Measurements from ENCODE around the gene NHLRC3. TPM values are rescaled to one million over a fixed set of nuclear protein-coding genes. Genes with fewer than 3 reads are reported as not detected.
"Not testable (repeated sequence)": the region's sequence is repeated elsewhere in the genome, so short reads cannot be mapped to it uniquely, and the experiment has no call there.

NHLRC3 gene
- total RNA-seq = 10 to 100 TPM; 31.0 to 46.4 (median 38.5) TPM

- intact Hi-C loops (cut with DNase I) = no loop called here
- Histone ChIP-seq H3K4me1 (peaks cover 15 to 33% of the 10 kb centered on the region in 2 donors), H3K36me3 (no peaks in the 10 kb centered on the region)
These were observed at the start of gene NHLRC3, which contains the start of gene PROSER1 for GRCh38 chr13:39037880-39038568. TSS of gene NHLRC3 (plus strand) at chr13:39038456. CDS start at chr13:39038640, 184 bp downstream. TSS of gene PROSER1 (minus strand) at chr13:39038089. CDS start at chr13:39037242, 847 bp downstream.

GRCh38 chr13:38990693-38991092, 47.6 kb upstream of the NHLRC3 start, which contains the start of gene STOML3:
TSS of gene STOML3 (minus strand) at chr13:38990831. CDS start at chr13:38990721, 110 bp downstream.
- no peak within 1 kb of the TSS for H3K4me3 ChIP-seq (replicated peaks in 1 of 3)

More at GRCh38 chr13:39037880-39038568, at the start of gene NHLRC3, which contains the start of gene PROSER1:
- no peaks in the 10 kb centered on the region for H3K27me3 ChIP-seq
- peak within 1 kb of the TSS; percentile 71 to 99 (median 82) for H3K4me3 ChIP-seq (replicated peaks in 1 of 3)
- no peaks in the 10 kb centered on the region for H3K9me3 ChIP-seq
- peak; percentile 95 to 96 for DNase-seq
- H3K27ac ChIP-seq = peak within 1 kb of the TSS; percentile 55 to 72 (median 67)
- WGBS, 2 donors = 0% methylated on average over 30 to 35 of the region's 41 CpGs
- TF ChIP-seq POLR2A (IDR thresholded peaks at IDR 0.05) (peak in 1 of 2 donors; percentile 49), CTCF (IDR thresholded peaks at IDR 0.05) (peak in 1 of 6 experiments; percentile 34)

GRCh38 chr13:38993381-38993780, 44.9 kb upstream of the NHLRC3 start:
- Histone ChIP-seq H3K27ac (no peak overlapping the region), H3K4me1 (no peaks in the 10 kb centered on the region), H3K36me3 (no peaks in the 10 kb centered on the region), H3K4me3 (replicated peaks in 1 of 3) (no peak overlapping the region), H3K27me3 (no peaks in the 10 kb centered on the region), H3K9me3 (no peaks in the 10 kb centered on the region)
- intact Hi-C loops (cut with DNase I) = no loop called here
- TF ChIP-seq CTCF (IDR thresholded peaks at IDR 0.05) (no peak), POLR2A (IDR thresholded peaks at IDR 0.05) (no peak)
- WGBS, 2 donors = 66 to 74% methylated on average over 4 of the region's 4 CpGs
- DNase-seq = no peak

More at GRCh38 chr13:38990693-38991092, 47.6 kb upstream of the NHLRC3 start, which contains the start of gene STOML3:
- no peak within 1 kb of the TSS for H3K27ac ChIP-seq
- H3K9me3 ChIP-seq = no peaks in the 10 kb centered on the region
- DNase-seq = no peak
- H3K4me1 ChIP-seq = no peaks in the 10 kb centered on the region
- no peak for TF ChIP-seq POLR2A (IDR thresholded peaks at IDR 0.05)
- TF ChIP-seq CTCF (IDR thresholded peaks at IDR 0.05) = no peak
- H3K36me3 ChIP-seq = no peaks in the 10 kb centered on the region
- intact Hi-C loops (cut with DNase I) = no loop called here
- no peaks in the 10 kb centered on the region for H3K27me3 ChIP-seq

GRCh38 chr13:38998739-38999138, 39.5 kb upstream of the NHLRC3 start:
- Histone ChIP-seq H3K27me3 (no peaks in the 10 kb centered on the region), H3K4me1 (no peaks in the 10 kb centered on the region), H3K27ac (no peak overlapping the region), H3K36me3 (no peaks in the 10 kb centered on the region), H3K9me3 (no peaks in the 10 kb centered on the region), H3K4me3 (replicated peaks in 1 of 3) (no peak overlapping the region)
- no peak for DNase-seq
- 82 to 84% methylated on average over 3 of the region's 3 CpGs for WGBS, 2 donors
- TF ChIP-seq POLR2A (IDR thresholded peaks at IDR 0.05) = no peak
- no peak for TF ChIP-seq CTCF (IDR thresholded peaks at IDR 0.05)
- intact Hi-C loops (cut with DNase I) = no loop called here

- H3K9me3 ChIP-seq; H3K27me3 ChIP-seq; H3K27ac ChIP-seq; H3K4me1 ChIP-seq; H3K4me3 ChIP-seq (replicated peaks in 1 of 3); DNase-seq; intact Hi-C loops (cut with DNase I): not testable (repeated sequence)
- WGBS, 2 donors = 82 to 91% methylated on average over 19 to 27 of the region's 29 CpGs
- H3K36me3 ChIP-seq = peaks cover 11 to 17% of the 10 kb centered on the region in 2 donors
These were observed 31.7 kb upstream of the NHLRC3 start for GRCh38 chr13:39006371-39007111.

Measured in thyroid gland (tissue), 4 donors.